NCI-H1105 (cell line): ENCODE measurements around the gene OVOL3.
"Not testable (repeated sequence)": the region's sequence is repeated elsewhere in the genome, so short reads cannot be mapped to it uniquely, and the experiment has no call there.

Source experiments
- DNase-seq: peaks from one replicate; lab custom pipeline; 2025; lab: John Stamatoyannopoulos, UW

Gene OVOL3

DNA sequence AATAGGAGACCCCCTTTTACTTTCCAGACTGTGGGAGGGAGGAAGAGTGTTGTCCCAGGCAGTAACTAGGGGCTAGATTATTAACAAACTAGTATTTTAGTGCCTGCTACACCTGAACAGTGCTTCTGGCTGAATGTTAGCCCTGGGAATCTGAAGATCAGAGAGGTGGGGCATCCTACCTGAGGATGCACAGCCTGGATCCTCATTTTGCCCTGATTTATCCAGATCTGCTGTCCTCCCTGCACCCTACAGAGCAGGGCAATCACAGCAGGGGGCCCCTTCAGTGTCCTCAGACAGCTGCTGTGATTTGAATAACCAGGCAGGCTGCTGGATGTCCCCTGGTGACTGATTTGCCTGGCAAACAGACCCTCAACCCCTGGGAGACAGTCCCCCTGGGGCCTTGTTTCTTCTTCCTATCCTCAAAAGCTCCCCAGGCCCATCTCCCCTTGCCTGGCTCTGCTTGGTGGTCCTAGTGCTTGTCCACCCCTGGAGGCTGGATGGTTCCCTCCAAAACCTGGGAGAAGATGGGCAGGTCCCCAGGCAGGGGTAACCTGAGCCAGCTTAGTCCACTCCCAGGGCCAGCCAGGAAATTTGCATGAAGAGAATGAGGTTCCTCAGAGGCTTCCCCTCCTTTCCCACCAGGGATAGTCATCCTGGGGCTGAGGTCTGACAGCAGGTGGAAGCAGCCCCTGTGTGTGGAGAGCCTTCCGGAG lies at the start of gene OVOL3:
Gene OVOL3, plus strand, starts transcription at position 657 of the 713 bp plus-strand sequence. CDS start 60 bp downstream, outside the sequence.
- no peak for DNase-seq

DNA sequence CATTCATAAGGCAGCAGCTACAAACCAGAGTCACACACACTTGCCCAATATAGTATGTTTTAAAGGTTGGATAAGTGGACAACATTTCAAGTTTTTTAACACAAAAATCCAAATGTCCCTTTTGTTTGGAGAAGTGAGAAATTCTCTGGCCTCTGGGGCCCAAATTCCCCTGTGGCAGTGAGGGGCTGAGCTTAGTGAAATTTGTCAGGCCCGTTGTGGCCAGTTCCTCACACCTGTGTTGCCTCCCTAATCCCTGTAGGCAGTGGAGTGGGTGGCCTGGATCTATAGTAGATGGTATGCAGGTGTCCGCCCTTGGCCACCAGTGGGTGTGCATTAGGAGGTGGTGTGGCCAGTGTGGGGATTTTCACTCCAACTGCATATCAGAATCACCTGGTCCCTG lies 49.6 kb upstream of the OVOL3 start:
- DNase-seq = no peak

DNA sequence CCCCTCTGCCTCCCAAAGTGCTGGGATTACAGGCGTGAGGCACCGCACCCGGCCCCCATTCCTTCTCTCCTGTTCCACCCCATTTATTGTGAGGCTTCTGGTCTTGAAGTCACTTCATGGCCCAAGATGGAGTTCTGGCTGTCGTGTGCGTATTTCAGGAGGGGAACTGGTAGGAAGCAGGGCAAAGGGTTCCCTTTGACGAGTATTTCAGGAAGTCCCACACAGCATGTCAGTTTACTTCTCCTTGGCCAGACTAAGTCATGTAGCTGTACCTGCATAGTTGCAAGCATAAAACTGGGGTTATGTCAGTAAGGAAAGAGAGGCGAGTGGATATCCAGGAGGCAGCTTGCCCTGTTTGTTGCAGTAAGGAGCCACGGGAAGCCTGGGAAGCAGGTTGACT lies 46.1 kb upstream of the OVOL3 start:
- DNase-seq = no peak

DNA sequence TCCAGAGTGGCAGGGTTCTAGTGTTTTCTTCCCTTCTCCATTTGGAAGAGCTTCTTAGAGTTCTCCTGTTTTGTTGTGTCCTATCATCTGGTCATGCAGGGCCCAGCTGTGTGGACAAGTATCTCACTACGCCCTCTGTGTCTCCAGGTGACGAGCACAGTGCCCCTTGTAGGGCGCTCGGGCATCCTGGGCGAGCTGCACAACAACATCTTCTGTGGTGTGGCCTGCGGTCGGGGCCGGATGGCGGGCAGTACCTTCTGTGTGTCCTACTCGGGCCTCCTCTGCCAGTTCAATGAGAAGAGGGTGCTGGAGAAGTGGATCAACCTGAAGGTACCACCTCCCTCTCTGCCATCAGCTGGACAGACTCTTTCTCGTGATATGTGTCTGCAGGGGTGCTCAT lies 43.3 kb upstream of the OVOL3 start:
- no peak for DNase-seq

DNA sequence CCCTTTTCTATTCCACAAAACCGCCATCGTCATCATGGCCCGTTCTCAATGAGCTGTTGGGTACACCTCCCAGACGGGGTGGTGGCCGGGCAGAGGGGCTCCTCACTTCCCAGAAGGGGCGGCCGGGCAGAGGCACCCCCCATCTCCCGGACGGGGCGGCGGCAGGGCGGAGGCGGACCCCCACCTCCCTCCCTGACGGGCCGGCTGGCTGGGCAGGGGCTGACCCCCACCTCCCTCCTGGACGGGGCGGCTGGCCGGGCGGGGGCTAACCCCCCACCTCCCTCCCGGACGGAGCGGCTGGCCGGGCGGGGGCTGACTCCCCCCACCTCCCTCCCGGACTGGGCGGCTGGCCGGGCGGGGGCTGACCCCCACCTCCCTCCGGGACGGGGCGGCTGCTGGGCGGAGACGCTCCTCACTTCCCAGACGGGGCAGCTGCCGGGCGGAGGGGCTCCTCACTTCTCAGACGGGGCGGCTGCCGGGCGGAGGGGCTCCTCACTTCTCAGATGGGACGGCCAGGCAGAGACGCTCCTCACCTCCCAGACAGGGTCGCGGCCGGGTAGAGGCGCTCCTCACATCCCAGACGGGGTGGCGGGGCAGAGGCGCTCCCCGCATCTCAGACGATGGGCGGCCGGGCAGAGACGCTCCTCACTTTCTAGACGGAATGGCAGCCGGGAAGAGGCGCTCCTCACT lies 42.0 kb upstream of the OVOL3 start:
- not testable (repeated sequence) for DNase-seq

DNA sequence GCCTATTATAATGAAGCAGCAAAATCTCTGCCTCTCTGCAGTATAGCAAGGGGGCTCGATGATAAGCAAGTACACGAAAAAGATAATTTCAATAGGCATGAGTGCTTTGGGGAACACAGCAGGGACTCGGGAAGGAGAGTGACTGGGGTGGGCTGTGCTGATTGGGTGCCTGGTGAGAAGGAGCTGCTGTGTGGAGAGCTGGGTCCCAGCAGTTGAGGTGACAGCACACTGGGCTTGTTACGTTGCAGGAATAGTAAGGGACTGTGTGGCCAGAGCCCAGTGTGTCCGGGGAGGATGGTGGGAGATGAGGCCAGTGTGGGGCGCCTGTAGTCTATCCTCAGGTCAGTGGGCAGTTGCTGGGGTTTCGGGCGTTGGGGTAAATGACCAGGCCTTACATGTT lies 38.9 kb upstream of the OVOL3 start:
- no peak for DNase-seq

DNA sequence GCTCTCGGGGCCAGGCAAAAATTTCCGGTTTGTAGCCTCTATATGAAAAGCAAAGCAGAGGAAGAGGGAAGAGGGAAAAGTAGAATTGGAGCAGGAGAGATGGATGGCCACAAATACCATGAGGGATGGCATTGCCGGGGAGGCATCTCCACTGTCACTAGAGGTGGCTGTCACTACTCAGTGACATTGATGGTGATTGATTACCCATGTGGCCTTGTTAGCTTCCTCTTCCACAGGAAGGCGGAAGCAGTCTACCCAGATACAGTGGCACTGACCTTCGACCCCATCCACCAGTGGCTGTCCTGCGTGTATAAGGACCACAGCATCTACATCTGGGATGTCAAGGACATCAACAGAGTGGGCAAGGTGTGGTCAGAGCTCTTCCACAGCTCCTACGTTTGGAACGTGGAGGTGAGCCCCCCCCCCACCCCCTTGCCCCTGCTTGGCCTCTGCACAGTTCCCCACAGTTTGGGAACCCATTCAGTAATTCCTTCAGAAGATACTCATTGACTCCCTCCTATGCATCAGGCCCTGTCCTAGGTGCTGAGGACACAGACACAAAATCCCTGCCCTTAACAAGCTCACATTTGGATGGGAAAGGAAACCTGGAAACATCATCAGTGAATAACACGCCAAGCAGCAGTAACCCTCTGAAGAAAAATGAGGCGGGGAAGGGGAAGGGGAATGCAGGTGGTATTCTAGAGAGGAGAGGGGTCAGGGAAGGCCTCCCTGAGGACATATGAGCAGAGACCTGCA lies 37.6 kb upstream of the OVOL3 start:
- no peak for DNase-seq

DNA sequence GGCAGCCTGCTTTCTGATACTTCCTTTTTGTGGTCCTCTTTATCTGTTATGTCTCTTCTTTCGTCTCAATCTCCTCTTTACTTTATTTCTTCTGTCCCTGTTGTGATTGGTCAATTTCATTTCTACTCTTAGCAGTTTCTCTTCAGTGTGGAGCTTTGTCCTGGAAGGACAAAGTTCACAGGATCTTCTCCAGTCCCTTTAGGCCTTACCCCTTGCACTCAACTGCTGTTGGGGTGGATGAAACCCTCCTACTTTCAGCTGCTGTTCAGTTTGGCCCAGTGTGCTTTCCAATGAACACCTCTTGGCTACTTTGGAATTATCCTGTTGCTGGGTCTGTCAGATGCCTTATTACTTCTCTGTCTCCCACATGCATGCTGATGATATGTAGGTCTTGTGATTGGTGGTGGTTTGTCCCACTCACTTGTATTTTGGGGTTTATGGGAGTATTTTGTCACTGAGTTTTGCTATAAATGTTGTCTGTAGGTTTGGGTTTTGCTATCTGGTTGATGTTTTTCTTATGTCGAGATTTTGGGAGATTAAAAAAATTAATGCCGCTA lies 31.5 kb upstream of the OVOL3 start:
- DNase-seq = no peak

DNA sequence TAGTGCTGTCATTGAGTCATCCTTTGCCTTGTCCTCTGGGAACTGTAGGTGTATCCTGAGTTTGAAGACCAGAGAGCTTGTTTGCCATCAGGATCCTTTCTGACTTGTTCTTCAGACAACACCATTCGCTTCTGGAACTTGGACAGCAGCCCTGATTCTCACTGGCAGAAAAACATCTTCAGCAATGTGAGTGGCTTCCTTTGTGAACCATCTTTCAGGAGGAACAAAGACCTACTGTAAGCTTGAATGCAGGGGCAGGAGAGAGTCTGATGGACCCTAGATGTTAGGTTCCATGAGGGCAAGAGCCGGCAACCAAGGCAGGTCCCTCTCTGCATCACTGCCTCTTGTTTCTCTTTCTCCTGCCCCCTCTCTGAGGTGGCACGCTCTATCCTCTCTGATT lies 29.6 kb upstream of the OVOL3 start:
- no peak for DNase-seq

DNA sequence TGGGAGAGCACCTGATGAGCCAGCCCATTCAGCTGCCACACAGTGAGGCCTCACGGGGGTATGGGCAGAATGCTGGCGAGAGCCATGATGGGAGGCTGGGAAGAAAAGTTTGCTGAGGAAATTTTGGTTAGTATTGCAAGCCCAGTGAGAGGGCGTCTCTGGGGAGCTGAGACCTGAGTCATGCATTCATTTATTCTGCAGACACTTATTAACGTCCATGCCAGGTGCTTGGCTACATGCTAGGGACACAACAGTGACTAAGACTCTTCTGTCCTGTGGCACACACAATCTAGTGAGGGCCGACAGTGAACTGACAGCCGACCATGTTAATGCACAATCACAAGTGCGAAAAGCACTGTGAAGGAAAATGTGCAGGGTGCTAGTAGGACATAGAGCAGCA lies 29.0 kb upstream of the OVOL3 start:
- DNase-seq = no peak

DNA sequence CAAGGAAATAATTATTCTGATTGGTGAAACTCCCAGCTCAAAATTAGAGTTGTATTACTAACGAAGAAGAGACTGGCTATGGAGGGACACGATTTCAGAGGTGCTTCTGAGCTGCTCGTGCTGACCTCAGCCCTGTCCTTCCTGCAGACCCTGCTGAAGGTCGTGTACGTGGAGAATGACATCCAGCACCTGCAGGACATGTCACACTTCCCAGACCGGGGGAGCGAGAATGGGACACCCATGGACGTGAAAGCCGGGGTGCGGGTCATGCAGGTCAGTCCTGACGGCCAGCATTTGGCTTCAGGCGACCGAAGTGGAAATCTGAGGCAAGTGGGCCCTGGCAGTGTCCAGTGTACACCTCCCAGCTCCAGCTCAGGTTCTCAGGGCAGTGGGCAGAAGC lies 28.0 kb upstream of the OVOL3 start:
- DNase-seq = no peak

DNA sequence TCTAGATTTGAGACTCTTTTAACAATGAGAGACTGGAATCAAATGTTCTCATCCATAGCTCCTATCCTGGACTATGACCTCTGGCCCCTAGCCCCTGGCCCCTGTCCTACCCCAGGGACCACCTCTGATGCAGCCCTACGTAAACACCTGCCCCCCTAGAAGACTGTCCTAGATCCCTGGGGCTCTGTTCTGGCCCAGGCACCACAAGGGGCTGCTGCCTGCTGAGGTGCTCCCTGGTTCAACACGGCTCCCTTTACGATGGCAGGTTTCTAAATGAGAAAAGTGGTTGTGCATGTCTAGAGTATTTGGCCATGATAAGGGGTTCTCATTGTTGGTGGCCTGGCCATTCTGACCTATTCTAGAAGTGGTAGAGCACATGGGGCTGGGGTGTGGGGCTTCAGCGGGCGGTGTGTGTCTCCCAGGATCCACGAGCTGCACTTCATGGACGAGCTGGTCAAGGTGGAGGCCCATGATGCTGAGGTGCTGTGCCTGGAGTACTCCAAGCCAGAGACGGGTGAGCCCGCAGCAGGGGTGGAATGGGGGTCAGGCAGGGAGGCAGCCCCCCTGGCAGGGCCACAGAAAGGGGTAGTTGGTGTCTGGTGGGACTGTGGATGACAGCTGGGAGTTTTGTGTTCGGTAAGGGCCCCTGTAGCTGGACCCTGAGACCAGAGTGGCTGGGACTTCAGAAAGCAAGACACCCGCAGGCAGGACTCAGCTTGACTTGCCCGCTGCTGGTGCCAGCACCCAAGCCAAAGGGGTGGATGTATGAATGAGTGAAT lies 26.5 kb upstream of the OVOL3 start:
- DNase-seq = no peak

DNA sequence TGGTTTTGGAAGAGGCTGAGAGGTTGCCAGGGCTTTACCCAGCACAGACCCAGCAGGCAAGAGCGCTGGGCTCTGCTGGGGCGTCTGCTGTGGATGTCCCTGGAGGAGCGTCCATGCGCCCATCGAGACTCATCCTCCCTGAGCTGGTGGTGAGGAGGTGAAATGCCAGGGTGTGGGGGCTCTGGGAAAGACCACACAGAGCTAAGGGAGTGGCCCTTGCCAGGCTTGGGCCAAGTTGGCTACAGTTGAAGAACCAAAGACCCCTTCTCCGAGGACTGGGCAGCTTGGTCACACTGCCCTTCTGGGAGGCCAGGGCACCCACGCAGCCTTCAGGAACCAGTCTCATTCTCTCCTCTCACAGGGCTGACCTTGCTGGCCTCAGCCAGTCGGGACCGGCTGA lies 24.6 kb upstream of the OVOL3 start:
- no peak for DNase-seq

DNA sequence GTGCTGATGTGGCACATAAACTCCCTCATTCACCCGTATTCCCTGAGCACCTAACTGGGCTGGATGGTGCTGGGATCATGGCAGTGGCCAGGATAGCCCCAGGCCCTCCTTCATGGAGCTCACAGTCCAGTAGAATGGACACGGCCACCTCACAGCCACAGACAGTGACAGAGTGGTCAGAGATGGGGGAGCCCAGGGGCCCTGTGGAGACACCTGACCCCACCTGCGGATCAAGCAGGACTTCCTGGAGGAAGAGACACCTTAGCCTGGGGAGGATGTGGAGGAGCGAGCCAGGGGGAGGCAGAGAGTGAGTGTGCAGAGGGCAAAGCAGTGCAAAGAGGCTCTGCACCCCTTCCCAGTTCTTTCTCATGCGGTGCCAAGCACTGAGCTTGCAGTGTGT lies 21.1 kb upstream of the OVOL3 start:
- DNase-seq = no peak

DNA sequence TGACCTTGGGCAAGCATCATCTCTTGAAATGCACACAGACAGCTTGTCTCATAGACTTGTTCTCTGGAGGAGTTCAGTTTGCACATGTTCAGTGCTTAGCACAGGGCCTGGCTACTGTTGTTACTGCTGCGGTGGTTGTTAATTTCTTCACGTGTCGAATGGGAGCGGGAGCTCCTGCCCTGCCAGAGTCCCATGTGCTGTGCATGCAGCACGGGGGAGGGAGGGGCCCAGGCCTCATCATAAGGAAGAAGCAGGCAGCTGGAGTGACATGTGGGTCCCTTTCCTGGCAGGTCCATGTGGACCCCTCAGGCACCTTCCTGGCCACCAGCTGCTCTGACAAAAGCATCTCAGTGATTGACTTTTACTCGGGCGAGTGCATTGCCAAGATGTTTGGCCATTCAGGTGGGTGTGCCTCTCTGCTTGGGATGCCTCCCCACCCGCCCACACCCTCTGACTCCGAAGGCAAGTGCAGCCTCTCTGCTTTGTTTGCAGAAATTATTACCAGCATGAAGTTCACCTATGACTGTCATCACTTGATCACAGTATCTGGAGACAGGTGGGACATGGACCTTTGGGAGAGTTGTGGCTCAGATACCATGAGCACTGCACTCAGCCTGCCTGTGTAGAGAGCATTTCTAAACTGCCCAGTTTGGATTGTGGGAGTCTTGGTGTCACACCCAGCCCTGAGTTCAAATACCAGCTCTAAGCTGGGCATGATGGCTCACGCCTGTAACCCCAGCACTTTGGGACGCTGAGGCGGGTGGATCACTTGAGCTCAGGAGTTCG lies 19.8 kb upstream of the OVOL3 start:
- DNase-seq = no peak

DNA sequence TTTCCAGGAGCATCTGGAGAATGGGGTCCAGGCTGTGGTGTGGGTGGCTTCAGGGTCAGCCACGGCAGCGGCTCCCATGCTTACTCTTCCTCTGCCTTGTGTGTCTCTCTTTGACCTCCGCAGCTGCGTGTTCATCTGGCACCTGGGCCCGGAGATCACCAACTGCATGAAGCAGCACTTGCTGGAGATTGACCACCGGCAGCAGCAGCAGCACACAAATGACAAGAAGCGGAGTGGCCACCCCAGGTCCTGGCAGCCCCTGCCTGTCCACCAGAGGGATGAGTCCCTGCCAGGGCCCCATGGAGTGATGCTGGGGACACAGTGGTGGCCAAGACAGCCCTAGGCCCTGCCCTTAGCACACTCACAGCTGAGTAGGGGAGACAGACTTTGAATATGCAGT lies 18.4 kb upstream of the OVOL3 start:
- no peak for DNase-seq

DNA sequence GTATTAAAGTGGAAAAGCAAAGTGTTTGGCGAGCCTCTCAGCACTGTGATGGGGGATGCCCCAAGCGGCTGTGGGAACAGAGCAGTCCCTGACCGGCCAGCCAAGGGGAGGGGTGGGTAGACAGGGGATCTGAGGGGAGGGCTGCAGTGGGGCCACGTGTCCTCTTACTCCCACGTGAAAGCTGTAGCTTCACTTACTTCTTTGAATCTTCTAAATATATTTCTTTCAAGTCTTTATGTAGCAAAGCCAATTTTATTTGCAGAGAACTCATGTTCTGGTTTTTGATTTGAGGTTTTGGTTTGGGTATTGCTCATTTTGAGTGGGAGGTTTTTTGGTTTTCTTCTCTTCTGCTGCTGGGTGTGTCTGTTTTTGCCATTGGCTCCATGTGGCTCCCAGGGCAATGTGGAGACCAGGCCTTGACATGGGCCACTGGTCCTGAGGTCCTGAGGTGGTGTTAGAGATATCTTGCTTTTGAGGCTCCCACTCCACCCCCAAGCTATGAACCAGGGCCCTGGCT lies 17.7 kb upstream of the OVOL3 start:
- DNase-seq = no peak

DNA sequence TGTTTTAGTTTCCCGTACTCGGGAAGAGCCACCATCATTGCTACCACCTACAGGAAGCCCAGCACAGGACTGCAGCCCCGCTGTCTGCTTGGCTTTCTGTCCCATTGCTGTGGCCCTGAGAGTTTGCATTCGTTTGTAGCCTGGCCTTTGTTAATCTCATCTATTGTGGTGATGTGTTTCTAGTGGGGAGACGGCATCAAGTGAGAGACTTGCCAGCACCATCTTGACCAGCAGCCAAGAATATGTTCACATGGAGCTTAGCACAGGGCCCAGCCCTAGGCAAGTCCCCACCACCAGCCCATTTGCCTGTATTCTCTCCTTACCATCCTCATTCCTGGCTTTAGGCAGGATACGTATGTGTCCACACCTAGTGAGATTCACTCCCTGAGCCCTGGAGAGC lies 17.3 kb upstream of the OVOL3 start:
- DNase-seq = no peak

DNA sequence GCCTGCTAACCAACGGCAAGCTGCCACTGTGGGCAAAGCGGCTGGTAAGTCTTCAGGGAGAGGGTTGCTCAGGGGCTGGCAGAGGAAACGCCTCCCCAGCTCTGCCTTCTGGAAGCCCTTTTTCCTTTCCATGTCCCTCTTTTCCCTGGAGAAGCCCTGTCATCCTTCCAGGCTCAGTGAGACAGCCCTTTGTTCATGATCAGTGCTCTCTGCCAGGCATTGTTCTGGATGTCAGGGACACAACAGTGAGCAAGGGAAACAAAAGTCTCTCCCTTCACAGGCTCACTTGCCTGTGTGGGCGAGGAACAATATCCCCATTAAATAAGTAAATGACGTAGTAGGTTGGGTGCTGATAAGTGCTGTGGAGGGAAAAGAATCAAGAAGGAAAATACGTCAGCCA lies 13.9 kb upstream of the OVOL3 start:
- DNase-seq = no peak

DNA sequence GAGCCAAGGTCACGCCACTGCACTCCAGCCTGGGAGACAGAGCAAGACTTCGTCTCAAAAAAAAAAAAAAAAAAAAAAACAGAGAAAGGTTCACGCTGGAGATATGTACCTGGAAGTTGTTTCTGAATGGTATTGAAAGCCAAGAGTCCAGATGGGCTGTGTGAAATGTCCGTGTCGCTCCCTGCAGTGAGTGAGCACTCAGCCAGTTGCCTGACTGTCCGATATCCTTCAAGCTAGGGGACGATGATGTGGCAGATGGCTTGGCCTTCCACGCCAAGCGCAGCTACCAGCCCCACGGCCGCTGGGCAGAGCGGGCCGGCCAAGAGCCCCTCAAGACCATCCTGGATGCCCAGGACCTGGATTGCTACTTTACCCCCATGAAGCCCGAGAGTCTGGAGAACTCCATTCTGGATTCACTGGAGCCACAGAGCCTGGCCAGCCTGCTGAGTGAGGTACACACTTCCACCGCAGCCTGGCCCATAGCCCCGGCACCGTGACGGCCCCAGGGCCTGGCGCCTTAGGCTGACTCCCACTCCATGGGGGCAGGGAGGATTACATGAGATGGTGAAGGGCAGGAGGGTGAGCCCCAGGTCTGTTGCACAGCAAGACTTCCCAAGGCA lies 11.7 kb upstream of the OVOL3 start:
- DNase-seq = no peak

DNA sequence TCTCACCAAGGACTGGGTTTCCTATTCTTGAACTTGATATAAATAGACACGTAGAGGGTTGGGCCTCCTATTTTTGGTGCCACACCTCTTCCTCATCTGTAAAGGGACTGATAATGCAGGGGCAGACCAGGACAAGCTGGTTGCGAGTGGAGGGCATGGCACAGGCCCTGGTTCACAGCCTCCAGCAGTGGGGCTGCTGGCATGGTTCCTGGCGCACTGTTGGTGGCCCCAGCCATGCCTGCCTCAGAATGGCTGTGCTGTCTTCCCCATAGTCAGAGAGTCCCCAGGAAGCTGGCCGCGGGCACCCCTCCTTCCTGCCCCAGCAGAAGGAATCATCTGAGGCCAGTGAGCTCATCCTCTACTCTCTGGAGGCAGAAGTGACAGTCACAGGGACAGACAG lies 10.5 kb upstream of the OVOL3 start:
- DNase-seq = no peak
